HG03064 (cell line): Measurements from ENCODE around the gene CTSZ.
A peak's percentile ranks its signal among the peaks of the same experiment; 100 is the strongest.
"Not testable (repeated sequence)": the region's sequence is repeated elsewhere in the genome, so short reads cannot be mapped to it uniquely, and the experiment has no call there.

Experiments used
- ATAC-seq: cut with Tn5 transposase; IDR thresholded peaks from one replicate; pipeline ENCODE4 v1.9.1; 2021; ENCODE audit warnings: low read depth; ENCODE audit not compliant: unreplicated experiment

Gene CTSZ

DNA sequence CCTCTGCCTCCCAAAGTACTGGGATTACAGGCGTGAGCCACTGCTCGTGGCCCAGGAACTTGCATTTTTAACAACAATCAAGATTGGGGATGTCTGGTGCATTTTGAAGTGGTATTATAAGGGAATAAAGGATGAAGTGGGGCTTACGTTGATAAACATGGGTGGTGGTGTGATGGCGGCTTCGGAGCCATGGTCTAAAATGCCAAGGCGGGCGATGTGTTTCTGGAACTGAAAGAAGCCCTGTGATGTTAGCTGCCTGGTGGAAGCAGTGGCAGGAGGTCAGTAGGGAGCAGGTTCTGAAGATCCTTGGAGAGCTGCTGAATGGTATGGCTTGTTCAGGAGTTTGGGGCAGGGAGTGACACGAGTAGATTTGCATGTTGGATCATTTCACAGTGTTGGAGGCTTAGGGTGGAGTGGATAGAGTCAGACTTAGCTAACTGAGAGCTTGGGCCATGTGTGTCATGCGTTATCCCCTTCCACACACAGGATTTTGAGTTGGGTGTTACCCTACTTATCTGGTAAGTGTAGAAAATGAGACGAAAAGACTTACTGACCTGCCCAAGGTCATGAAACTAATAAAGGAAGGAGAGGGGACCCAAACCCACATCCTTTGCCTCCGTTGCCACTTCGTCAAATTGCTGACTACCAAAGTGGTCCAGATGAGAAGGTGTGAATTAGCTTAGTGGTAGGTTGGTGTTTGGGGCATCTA is 24.5 kb downstream of the CTSZ start:
- no peak for ATAC-seq

DNA sequence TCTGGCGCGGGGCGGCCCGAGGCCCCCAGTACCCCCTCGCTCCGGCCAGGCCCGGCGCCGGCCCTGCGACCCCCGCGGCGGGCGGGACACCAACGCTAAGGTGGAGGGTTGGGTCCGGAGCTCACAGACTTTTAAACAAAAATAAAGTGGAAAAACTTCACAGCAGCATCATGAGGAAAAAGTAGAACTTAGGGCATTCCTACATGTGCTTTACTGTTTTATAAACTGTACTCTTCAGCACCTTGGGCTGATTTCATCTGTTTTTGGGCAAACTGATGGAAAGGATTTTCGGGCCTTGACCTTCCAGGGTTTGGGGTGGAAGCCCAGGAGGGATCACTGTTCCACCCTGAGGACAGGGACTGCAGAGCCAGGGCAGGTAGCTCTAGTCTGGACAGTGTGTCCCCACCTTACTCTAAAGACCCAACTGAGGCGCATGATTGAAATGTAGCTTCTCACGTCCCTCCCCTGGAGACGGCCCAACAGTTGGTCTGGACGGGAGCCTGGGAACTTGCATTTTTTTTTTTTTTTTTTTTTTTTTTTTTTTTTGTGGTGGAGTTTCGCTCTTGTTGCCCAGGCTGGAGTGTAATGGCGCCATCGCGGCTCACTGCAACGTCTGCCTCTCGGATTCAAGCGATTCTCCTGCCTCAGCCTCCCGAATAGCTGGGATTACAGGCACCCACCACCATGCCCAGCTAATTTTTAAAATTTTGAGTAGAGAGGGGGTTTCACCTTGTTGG is 25.3 kb downstream of the CTSZ start:
- ATAC-seq, result peak; percentile 9

DNA sequence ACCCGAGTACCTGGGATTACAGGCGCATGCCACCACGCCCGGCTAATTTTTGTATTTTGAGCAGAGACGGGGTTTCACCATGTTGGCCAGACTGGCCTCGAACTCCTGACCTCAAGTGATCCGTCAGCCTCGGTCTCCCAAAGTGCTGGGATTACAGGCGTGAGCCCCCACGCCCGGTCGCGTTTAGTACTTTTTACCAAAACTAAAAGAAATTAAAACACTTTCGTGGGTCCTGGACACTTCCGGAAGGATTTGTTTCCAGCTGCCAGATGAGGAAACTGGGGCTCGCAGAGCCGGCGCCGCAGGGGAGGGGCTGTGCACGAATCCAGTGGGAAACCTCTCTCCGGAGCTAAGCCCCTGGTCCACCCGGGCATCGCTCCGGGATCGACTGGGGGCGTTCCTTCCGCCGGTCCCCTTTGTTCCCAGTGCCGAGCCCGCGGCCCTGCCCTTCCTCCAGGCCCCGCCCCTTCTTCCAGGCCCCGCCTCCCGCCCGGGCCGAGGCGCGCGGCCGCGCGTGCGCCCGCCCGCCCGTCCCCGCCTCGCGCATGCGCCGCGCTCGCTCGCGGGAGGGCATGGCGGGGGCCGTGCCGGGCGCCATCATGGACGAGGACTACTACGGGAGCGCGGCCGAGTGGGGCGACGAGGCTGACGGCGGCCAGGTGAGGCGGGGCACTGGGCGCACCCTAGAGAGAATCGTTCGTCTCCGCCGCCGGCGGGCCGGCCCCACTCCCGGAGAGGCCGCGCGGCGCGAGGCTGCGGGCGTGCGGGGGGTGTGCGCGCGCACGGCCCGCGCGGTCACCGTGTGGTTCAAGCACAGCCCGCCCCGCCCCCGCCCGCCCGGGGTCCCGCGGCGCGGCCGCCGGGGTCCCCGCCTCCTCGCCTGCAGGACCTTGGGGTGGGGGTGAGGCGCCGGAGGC is 26.1 kb downstream of the CTSZ start, which contains the start of gene NELFCD:
Gene NELFCD, plus strand, starts transcription at position 546 of the 917 bp plus-strand sequence. Its CDS starts 54 bp downstream, at position 600.
- ATAC-seq, result peak; percentile 56

DNA sequence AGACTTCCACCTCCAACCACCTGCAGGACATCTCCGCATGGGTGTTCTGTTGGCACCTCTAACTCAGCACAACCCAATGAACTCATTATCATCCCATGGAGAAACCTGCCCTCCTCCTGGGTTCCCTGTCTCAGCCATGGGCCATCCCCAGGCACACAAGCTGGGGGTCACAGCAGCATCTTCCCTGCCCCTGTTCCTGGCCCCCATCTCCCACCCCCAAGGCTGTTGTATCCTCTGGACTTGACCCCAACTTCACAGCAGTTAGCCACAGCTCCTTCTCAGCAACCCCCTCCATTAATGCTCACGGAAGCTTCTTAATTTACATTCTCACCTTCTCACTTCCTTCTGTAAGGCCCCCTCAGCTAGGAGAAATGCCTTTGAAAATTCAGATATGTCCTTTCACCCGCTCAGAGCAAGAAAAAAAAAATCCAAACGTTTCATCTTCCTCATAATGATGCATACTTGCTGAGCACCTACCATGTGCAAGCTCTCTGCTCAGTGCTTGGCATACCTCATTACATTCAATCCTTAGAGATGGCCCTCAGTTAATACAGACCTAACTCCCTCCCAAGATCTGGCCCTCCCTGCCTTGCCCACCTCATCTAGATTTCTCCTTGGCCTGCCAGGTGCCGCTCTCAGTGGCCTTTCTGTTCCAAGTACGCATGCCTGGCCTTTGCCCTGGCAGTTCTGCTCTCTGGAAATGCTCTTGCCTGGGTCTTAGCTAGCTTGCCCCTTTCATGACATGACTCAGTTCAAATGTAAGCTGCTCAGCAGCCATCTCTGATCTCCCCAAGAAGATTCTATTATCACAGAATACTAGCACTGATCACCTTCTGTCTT is 28.5 kb downstream of the CTSZ start:
- ATAC-seq, result no peak

DNA sequence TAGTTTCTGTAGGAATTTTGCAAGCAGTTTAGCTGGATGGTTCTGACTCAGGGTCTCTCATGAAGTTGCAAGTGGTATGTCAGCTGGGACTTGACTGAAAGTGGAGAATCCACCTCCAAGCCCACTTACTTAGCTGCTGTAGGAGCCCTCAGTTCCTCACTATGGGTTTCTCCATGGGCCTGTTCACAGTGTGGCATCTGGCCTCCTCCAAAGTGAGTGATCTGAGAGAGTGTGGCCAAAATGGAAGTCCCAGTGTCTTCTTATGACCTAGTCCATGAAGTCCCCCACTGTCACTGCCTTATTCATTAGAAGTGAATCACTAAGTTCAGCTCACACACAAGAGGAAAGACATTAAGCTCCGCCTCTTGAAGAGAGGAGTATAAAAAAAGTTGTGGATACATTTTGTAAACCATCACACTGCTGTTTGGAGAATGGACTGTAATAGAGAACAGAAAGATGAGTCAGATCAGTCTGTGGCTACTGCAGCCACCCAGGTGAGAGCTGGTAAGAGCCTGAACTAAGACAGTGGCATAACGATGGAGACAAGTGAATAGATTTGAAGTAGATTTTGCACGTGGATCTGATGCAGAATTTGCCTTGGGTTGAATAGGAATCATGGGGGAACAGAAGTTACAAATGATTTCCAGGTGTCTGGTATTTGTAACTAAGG is 30.9 kb downstream of the CTSZ start:
- no peak for ATAC-seq

DNA sequence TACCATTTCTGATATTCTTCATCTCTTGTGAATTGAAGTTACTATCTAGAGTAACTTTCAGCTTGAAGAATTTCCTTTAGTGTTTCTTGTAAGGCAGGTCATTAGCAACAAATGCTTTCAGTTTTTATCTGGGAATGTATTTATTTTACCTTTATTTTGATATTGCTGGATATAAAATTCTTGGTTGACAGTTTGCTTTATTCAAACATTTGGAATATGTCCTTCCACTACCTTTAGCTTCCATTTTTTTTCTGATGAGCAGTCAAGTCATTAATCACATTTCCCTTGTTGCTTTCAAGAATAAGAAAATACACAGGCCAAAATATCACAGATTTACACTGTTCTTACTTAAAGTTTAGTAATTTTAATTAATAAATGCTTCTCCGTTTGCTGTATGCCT is 31.7 kb downstream of the CTSZ start:
- no peak for ATAC-seq

DNA sequence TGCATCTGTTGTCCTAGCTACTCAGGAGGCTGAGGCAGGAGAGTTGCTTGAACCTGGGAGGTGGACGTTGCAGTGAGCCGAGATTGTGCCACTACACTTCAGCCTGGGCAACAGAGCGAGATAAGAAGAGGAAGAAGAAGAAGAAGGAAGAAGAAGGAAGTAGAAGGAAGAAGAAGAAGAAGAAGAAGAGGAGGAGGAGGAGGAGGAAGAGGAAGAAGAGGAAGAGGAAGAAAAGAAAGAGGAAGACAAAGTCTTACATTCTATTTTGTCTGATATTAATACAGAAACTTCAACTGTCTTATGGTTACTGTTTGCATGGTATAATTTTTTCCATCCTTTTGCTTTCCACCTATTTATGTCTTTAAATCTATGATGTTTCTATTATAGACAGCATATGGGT is 33.2 kb downstream of the CTSZ start:
- ATAC-seq, result no peak

DNA sequence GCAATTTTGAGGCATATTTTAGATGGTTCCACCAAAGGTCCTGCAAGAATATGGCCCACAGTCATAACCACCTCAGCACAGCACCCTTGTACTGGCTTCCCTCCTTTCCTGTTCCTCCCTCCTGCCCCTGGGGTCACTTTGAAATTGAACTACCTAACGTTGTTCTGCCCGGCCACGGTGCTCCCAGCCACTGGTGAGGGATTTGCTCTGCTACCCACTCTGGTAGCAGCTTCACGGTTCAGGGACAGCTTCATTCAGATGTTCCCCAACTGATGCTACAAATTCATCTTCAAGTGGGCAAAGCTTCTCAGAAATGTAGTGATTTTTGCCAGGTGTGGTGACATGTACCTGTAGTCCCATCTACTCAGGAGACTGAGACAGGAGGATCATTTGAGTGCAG is 33.9 kb downstream of the CTSZ start:
- ATAC-seq, result no peak

DNA sequence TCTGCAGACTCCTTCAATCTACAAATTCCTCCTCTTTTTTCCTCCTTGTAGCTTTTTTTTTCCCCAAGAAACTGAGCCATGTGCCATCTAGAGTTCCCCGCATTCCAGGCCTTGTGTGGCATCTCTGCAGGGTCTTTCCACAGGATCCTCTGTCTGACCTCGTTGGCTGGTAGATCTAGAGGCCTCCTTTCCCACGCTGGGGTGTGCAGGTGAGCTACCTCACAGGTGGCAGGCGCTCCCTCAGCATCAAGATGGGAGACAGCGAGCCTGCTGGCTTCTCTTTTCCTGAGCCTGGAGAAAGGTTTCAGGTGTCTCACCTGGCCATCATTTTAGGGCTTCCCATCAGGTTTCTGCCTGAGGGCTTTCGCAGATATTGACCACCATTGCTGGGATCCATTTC is 35.6 kb downstream of the CTSZ start:
- no peak for ATAC-seq

DNA sequence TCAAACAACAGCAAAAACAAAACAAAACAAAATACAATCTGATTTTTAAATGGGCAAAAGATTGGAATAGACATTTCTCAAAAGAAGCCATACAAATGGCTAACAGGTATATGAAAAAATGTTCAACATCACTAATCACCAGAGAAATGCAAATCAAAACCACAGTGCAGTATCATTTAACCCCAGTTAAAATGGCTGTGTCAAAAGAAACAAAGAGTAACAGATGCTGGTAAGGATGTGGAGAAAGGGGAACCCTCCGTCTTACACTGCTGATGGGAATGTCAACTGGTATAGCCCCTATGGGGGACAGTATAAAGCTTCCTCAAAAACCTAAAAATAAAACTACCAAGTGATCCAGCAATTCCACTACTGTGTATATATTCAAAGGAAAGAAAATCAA is 36.9 kb downstream of the CTSZ start:
- no peak for ATAC-seq

DNA sequence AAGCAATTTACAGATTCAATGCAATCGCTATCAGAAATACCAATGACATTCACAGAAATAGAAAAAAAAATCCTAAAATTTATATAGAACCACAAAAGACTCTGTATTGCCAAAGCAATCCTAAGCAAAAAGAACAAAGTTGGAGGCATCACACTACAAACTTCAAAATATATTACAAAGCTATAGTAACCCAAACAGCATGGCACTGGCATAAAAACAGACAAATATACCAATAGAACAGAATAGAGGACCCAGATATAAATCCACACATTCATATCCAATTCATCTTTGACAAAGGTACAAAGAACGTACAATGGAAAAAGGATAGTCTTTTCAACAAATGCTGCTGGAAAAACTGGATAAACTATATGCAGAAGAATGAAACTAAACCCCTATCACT is 37.6 kb downstream of the CTSZ start:
- ATAC-seq, result no peak

DNA sequence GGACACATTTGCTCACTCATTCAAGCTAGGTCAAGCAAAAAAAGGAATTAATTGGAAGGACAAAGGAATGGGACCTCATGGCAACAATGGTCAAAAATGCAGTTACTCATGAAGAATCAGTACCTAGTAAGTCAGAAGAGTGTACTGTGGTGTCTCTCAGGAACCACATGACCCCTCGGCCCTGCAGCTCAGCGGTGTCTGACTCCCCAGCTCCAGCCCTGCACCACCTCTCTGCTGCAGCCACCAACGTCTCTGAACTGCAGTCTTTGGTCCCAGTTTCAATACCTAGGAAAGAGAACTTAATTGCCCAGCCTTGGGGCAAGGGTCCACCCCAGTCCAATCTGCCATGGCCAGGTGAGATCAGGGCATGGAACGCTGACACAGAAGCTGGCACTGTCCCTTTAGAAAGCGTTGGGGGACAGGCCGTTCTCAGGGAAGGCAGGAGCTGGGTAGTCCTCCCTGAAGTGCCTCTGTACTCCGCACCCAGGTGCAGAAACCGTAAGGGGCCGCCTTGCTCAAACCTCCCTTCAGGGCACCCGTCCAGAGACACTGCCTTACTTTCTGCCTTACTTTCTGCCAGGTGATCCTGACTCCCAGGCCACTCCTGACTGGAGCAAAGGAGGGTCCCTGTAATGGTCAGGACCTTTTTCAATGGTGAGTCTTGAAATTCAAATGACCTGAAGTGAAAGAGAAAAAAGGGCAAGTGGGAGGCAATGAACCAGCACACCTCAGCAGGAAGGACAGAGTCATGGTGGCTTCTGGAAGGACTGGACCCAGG is 39.2 kb downstream of the CTSZ start:
- no peak for ATAC-seq

DNA sequence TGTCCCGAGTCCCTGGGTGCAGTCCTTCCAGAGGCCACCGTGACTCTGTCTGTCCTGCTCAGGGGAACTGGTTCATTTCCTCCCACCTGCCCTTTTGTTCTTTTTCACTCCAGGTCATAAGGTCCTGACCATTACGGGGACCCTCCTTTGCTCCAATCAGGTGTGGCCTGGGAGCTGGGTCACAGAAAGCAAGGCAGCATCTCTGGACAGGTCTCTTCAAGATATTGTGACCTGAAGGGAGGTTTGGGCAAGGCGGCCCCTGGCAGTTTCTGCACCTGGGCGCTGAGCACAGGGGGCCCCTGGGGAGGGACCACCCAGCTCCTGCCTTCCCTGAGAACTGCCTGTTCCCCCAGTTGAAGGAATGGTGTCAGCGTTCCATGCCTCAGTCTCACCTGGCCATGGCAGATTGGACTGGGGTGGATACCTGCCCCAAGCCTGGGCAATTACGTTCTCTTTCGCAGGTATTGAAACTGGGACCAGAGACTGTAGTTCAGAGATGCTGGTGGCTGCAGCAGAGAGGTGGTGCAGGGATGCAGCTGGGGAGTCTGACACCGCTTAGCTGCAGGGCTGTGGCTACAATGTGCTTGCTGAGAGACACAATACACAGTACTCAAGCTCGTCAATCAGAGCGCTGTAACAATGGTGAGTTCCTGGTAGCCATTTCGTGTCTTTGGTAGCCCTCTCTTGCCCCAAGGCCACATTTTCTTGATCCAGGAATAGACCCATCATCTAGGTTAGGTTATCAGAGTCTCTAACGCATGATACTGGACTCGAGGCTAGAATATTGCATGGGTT is 41.6 kb downstream of the CTSZ start:
- no peak for ATAC-seq

DNA sequence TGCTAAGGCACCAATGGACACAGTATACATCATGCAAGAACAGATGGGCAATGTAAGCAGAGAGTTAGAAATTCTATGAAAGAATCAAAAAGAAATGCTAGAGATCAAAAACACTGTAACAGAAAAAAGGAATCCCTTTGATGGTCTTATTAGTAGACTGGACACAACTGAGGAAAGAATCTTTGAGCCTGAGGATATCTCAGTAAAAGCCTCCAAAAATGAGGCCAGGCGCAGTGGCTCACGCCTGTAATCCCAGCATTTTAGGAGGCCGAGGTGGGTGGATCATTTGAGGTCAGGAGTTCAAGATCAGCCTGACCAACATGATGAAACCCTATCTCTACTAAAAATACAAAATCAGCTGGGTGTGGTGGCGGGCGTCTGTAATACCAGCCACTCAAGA is 43.1 kb downstream of the CTSZ start:
- not testable (repeated sequence) for ATAC-seq

DNA sequence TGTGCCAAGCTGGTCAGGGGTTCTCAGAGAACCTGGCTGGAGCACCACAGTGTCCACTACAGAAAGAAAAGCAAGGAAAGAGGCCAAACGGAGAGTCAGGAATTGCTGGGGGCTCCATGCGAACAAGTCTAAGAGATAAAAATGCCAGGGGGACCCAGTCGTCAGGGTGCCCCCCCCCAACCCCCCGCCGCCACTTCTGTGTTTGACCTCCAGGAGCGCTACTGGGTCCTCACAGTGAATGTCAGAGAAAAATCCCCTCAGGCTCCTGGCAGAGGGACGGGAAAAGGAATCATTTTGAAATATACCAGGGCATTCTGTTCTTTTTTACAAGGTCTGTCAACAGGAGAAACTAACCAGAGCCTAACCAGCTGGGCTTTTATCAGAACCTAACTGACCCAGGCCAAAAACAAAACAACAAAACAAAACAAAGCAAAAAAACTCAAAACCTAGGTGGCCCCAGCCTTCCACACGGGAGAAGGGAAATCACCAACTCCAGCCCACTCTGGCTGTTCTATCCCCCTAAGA is 43.9 kb downstream of the CTSZ start:
- no peak for ATAC-seq

DNA sequence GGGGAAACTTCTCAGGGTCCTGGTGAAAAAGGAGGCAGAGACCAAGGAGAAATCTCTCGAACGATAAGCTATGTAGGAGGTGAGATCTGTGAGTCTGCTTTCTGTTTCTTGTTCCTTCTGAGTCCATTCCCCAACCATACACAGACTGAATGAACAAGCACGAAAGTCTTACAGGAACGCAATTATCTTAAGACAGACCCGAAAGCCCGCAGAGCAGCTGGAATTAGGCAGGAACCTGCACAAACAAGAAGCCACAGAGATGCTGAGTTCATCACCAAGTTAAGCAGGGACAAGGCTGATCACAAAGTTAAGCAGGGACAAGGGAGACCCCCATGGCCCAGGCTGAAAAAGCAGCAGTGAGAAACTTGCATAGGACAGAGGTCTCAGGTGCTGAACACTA is 47.4 kb downstream of the CTSZ start:
- ATAC-seq, result no peak

DNA sequence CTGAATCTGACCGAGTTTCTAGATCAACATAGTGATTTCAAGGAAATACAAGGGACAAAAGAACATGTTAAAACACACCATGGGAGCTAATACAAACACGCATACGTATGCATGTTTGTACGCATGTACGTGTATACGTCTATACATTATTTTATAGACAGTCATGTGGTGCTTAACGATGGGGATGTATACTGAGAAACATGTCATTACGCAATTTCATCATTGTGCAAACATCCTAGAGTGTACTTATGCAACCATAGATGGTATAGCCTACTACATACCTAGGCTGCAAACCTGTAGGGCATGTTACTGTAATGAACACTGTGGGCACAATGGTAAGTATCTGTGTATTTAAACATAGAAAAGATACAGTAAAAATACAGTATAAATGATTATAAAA is 51.0 kb downstream of the CTSZ start:
- ATAC-seq, result no peak

DNA sequence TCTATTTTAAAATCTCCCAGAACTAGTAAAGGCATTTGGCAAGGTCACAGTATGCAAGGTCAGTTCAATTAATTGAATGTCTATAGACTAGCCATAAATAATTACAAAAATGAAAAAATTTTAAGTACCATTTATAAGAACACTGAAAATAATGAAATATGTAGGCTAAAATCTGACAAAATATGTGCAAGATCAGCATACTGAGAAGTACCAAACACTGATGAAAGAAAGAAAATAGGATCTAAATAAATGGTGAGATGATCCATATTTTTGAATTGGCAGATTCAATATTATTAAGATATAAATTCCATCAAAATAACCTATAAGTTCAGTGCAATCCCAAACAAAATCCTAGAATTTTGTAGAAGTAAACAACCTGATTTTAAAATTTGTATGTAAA is 54.0 kb downstream of the CTSZ start:
- no peak for ATAC-seq
